H4 (cell line): ENCODE results near the gene PRR29. TPM values are rescaled to one million over a fixed set of nuclear protein-coding genes. Genes with fewer than 3 reads are reported as not detected.
A peak's percentile ranks its signal among the peaks of the same experiment; 100 is the strongest.

Experiments
- DNase-seq: peaks from one replicate; pipeline ENCODE4 v3.0.0-alpha.2; 2015; ENCODE audit warnings: low spot score
- total RNA-seq: library from RNA; depleted of rRNA; stranded (reverse); fragments of >200 nt; shearing (Covaris generic); gene quantifications from 2 replicates; pipeline ENCODE4 v1.2.3, GENCODE V29; 2014; rRNA removed

PRR29 gene
- total RNA-seq = 0.27 and 2.3 TPM in 2 replicates

DNA sequence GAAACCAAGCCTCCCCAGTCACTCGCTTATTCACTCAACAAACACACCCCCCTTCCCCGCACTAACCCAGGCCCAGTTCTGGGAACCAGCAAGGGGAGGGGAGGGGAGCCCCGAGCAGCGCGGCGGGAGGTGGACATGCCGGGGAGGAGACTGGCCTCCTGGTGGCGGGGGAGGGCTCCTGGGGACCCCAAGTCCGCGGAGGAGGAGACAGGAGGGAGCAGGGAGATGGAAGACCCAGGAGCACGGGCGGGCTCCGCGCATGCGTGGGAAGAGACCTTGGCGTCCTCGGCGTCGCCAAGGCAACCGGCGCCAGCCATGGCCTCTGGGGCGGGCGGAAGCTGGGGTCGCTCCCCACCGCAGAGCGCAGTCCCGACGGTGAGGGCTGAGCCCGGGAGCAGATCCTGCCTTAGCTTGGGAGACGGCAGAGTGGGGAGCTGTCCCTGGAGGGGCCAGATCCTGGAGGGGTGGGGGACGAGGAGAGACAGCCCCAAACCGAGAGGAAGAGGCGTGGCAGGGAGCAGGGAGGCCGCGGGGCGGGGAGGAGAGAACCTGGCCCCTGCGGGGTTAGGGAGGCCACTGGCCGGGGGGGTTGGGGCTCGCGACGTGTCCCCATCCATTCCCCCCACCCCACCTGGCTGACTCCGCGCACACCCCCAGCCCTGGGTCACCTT, at the start of gene PRR29:
TSS of gene PRR29 (plus strand) at position 302 of the 671 bp plus-strand sequence. CDS start at position 316, 14 bp downstream.
- DNase-seq = peak; percentile 73

DNA sequence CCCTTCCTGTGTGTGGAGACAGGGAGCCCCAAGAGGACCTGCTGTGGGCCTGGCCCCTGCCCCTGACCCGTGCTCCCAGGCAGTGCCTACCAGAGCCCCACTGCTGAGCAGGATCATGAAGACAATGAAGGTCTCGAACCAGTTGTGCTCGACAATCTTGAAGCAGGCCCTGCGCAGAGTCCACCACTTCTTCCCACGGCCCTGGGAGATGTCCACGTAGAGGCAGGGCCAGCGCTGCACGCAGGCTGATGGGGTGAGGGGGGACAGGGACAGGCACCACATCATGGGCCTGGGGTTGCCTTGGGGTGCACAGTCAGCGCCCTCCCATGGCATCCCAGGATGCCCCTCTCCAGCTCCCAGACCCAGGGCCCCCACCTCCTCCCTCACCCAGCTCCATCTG, 49.6 kb upstream of the PRR29 start:
- DNase-seq = no peak

DNA sequence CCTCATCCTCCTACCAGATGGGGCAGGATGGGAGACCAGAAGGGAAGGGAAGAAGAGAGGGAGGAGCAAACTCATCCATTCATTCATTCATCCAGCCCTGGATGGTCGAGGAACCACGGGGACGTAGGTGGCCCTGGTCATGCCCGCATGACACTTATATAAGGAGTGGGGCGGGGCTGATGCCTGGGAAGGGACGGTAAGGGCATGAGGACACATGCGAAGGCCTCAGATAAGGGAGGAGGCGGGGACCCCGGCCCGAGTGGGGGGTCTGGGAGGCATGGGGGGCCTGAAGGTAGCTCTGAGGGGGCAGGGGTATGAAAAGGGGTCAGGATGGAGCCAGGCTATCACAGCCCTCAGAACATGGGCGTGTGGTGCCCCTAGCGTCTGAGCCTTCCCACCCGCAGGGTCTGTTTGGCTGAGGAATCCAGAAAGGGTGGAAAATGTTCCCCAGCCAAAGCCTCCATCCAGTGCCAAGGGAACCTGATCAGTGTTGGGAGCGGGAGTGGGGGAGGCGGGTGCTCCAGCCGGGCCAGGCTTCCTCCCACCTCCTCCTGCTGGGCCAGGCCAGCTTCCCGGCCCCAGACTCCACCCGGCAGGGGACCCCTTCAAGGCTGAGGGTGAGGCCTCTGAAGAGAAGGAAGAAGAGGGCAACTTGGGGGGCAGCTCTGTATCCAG, 48.4 kb upstream of the PRR29 start:
- no peak for DNase-seq

DNA sequence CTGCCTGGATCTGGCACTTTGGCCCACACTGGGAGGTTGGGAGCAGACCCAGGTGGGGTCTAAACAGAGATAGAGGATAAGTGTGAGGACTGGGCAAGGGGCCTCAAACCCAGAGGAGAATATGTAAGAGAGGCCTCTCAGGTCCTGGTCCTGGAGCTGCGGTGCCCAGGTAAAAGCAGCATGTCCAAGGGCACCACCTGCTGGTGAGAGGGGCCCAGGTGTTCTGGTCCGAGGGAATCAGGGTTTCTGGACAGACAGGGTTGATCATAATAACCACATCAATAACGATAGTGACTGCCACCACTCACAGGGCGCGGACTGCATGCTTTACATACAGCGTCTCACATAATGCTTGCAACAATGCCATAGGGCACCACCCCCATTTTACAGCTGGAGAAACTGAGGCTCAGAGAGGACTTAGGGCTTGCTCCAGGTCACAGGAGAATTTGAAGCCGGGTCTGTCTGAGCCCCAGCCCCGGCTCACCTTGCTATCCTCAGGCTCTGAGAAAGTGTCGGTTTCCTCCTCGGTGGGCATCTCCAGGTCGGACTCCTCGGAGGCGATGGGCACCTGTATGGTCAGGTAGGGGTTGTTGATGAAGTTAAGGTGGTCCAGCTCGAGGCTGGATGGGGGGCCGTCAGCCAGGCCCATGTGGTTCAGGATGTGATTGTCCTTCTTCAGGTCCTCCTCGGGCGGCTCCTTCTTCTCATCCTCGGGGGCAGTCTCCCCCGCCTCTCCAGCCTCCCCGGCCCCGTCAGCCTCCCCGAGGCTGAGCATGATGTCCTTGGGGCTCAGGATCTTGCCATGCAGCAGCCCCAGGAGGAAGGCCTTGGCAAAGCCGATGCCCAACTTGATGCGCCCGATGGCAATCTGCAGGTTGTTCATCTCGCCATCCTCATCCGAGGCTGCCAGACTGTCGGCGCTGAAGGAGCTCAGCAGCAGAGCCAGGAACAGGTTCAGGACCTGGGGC, 46.9 kb upstream of the PRR29 start:
- DNase-seq = no peak

DNA sequence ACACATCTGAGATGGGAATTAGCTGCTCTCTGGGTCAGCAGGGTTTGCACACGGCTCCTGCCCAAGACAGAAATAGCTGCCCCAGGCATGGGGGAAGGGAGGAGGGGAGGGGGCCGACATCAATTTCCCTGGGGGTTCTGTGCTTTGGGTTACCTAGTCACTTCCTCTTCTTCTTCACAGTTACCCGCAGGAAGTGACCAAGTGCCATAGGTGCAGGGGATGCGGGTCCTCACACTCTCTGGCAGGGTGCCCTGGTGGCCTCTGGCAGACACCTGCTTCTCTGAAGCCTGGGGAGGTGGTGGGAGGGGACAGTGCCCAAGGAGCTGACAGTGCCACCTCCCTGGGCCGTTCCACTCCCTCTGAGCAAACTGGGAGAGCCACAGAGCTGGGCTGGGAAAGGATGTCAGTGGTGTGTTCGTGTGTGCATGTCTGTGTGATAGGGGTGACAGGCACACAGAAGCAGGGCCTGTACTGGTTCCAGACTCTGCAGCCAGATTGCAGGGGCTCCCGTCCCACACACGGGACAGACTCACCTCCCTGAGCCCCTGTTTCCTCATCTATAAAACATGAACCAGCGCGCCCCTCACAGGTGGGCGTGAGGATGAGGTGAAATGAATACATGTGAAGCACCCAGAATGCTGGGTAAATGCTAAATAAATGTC, 43.6 kb upstream of the PRR29 start:
- DNase-seq = no peak

DNA sequence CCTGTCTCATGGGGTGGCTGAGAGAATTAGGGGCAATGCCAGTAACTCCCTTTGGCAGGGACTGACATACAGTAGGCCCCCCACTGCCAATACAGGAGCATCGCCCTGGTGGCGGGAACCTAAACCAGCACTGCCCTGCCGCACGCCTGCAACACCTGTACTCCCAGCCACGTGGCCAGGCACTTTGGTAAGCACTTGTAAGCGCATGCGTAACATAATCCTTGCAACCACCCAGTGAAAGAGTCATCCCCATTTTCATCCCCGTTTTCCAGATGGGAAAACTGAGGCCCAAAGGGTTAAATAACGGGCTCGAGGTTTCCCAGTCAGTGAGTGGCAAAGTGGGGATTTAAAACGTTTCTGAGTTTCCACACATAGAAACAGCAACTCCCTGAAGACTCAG, 42.9 kb upstream of the PRR29 start:
- no peak for DNase-seq

DNA sequence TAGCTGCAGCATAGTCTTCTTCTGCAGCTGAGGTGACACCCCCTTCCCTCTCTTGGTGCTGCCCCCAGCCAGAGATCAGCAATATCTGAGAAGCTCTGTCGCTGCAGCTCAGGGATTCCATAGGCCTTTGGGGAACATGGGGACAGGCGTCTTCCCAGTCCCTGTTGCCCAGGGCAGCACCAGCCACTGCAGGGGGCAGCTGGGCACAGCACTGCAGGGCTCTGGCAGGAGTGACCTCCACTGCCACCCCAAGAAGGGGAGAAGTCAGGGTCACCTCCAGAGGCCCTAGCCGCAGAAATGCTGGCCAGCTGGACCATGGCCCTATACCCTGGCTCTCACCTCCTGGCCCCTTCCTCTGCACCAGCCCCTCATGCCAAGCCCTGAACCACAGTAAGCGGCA, 42.4 kb upstream of the PRR29 start:
- no peak for DNase-seq

DNA sequence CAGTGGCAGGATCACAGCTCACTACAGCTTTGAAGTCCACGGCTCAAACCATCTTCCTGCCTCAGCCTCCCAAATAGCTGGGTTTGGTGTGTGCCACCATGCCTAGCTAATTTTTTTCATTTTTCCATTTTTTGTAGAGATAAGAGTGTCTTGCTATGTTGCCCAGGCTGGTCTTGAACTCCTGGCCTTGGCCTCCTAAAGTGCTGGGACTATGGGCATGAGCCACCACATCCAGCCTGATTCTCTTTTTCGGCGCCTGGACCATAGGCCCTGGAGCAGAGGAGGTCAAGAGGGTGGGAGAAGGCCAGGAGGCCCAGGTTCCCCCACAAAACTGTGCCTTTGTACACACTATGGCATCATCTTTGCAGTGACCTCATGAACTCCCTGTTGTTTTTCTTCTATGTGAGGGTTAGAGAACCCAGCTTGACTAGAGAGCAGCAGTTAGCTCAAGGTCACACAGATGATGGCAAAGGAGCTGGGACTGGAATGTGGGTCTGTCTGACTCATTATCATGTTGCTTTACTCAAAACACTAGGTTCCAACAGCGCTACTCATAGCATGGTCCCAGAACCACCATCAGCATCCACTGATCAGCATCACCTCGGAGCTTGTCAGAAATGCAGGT, 41.7 kb upstream of the PRR29 start:
- DNase-seq = no peak

DNA sequence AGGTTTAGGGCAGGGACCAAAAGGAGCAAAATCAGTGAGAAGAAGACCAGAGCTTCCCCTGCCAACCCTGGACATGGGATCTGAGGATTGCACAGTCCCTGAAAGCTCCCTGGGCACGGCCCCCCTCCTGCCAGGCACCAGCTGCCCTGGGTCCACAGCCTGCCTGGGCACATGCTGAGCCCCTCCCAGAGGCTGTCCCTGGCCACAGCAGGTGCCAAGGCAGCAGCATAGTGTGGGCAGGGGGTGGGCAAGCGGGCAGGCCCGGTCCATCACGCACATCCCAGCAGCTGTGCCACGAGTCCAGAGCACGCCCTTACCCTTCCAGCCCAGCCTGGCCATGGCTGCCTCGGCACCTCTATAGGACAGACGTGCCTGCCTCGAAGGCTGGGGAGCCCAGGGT, 38.1 kb upstream of the PRR29 start:
- DNase-seq = no peak

DNA sequence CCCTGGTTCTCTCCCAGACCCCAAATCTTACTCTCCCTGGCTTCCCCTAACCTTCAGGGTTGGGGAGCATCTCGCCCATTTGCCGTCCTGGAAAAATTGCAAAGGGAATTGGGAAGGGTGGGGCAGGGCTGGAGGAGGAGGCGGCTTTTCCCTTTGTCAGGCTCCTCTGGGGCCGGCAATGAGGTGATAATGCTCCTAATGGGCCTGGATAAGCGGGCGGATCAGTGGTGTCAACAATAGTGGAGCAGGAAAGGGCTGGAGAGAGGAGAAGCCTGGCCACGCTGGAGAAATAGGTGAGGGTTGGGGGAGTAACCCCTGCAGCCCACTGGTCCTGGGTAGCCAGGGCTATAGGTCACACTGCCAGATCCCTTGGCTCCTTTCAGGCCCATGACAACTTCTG, 37.7 kb upstream of the PRR29 start:
- no peak for DNase-seq

DNA sequence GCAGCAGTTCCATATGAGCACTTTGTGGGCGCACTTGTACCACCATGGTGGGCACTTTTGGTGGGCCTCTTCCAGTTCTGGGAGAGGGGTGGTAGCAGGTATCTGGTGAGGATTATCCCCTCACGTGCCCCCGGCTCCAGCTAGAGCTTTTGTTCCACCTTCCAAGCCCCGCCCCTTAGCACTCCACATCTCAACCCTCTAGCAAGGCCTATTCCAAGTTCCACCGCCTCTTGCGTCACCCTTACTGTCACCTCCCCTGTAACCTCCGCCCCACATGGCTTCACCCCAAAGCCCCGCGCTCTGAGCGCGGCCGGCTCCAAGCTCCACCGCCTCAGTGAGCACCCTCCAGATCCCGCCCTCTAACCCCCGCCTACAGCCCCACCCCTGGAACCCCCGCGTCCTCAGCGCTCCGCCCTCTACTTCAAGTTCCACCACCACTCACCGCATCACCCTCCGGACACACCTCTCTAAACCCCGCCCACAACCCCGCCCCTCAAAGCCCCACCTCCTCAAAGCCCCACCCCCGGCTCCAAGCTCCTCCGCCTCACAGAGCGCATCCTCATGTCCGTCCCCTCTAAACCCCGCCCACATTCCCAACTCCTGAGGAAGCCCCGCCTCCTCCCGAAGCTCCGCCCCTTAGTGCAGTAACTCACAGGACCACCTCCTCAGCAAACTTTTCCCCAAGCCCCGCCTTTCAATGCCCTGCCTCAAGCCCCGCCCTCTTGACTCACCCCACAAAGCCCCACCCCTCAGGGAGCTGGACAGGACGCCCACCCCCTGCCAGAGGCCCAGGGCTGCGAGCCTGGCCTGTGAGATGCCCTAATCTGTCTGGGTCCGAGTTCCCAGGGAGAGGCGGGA, 36.6 kb upstream of the PRR29 start:
- peak; percentile 38 for DNase-seq

DNA sequence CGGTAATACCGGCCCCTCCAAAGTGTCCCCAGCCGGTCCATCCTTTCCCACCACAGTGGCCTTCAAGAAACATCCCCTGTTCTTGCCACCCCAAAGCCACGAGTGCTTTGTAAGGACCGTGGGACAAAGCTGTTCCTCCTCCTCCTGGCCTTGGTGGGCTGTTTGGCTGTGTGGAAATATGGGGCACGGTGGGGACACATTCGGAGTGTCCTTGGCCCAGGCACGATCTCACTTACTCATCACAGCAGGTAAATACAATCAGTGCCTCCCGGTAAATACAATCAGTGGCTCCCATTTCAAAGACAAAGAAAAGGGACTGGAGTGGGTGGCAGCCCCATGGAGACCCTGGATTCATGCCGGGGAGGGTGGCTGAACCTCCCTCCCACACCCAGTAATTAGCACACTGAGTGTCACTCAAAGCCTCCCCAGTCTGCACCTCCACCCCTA, 35.8 kb upstream of the PRR29 start:
- DNase-seq = no peak

DNA sequence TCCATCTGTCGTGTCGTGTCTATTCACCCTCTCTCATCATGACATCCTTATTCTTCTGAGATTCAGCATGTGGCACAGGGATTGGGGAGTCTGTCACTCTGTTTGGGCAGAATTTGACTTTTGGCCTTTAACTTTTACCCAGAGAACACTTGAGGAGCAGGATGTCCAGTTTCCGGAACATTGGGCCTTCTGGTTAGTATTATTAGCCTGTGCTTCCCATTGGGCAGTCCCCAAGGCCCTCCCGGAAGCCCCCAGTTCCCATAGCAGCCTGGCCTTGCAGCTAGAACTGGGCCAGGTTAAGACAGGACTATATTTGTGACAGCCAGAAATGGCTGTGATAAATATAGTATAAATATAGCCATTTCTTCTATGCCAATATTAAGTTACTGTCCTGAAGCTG, 35.0 kb upstream of the PRR29 start:
- no peak for DNase-seq

DNA sequence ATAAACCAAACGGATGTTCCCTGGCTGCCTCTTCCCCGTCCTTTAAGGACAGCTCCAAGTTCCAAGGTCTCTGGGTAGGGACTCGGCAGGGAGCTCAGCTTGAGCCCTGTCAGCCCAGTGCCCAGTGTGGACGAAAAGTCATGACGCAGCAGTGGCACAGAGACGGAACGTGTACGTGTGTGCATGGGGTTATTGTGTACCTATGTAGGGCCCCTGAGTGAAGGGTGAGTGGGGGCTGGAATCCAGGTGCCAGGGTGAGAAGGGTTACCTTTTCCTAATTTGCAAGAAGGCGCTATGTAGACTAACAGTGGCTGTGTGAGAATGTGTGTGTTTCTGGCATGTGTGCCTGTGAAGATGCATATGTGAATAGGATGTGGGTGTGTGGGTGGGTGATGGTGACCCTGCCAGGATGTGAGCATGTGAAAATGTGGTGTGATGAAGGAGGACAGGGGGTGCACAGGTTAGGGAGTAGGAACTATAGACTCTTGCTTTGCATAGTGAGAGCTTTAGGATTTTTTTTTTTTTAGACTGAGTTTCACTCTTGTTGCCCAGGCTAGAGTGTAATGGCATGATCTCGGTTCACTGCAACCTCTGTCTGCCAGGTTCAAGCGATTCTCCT, 31.4 kb upstream of the PRR29 start:
- DNase-seq = no peak

DNA sequence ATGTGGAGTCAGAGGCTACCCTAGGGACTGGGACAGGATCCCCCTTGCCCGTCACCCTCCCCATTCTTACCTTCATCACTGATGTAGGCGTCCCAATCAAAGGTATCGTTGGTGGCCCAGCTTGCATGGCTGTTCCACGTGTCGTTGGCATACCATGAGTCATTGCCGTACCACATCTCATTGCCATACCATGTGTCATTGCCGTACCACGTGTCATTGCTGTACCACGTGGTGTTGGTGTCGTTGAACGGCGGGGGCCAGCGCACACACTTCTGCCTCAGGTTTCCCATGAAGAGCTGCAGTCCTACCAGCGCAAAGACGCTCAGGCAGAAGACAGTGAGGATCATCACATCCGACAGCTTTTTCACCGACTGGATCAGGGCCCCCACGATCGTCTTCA, 30.2 kb upstream of the PRR29 start:
- DNase-seq = peak; percentile 51

DNA sequence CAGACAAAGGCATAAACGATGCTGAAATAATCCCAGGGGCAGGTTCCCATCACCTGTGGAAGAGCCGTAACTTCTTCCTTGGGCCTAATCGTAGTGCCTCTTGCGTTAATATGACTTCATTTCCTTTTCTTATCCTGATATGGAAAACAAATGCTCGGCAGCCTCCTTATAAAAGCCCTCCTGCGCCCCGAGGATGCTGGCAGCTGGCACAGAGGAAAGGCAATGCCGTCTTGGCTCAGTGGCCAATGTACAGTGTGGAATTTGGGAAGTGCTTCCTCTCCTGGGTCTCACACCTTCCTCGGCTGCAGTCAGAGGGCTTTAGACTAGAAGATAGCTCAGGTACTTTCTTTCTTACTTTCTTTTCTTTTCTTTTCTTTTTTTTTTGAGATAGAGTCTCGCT, 28.9 kb upstream of the PRR29 start:
- no peak for DNase-seq

DNA sequence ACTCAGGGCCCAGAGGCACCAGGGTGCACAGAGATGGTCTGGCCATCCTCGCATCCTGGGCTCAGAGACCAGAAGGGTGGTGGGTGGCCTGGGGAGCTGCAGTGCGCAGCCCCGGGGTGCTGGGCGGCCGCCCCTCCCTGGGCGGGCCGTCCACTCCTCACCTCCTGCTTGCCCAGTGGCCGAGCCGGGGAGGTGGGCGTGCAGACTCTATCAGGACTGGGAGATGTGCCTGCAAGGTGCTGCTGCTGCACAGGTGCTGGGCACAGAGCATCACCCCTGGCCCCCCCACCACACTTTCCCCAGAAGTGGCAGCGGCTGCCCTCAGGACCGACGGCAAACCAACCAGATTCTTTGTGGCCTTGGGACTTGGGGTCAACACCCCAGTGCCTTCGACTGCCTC, 25.4 kb upstream of the PRR29 start, which contains the start of gene SCN4A:
TSS of gene SCN4A (minus strand) at position 123 of the 400 bp plus-strand sequence. CDS start at position 46, 77 bp downstream.
- no peak for DNase-seq

DNA sequence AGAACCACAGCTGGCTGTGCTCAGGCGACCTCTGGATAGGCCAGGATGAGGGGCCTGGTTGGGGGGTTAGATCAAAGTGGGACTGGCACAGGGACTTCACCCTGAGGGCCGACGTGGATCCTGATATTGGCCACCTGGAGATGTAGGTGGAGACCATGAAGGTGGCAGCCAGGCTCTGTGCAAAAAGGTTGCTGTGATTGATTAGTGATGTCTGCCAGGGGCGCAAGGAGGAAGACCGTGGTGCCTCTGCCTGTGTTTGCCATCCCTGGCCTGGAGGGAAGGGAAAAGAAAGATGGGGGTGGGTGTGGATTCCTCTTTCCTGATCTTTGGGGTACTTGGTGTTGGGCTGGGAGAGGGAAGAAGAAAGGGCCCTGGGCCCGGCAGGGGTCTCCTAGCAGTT, 24.9 kb upstream of the PRR29 start:
- DNase-seq = no peak

DNA sequence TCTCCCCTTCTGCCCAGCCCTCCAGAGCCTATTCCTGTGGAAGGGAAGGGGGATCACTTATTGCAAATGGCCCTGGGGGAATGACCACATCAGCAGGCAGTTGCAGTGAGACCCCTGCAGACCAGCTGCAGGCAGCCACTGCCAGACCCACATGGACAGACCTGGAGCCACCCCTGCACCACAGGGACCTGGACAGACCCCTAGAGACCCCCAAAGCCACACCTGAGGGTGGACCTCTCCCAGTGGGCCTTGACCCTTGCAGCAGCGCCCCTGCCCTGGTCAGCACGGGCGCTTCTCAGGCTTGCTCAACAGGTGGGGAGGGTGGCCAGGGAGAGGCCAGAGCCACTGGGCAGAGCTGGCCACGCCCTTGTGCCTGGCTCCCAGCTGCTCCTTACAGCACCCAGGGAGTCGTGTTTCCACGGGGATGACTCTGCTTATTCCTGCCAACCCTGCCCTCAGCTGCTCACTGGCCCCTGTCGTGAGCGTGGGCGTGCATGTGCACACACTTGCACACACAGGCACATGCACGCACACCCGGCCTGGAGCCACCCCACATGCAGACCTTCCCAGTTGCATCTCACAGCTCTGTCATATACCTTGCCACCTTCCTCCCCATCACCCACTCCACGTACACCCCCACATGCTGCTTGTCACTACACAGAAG, 24.1 kb upstream of the PRR29 start:
- DNase-seq = peak; percentile 67
